HG03442 (cell line): ENCODE results near the gene INPP5K.
"Not testable (repeated sequence)": the region's sequence is repeated elsewhere in the genome, so short reads cannot be mapped to it uniquely, and the experiment has no call there.

ENCODE experiments used
- ATAC-seq: cut with Tn5 transposase; IDR thresholded peaks from one replicate; pipeline ENCODE4 v1.9.1; 2021; ENCODE audit warnings: mild to moderate bottlenecking, moderate library complexity; ENCODE audit not compliant: unreplicated experiment

The INPP5K gene

GRCh38 chr17:1516388-1517161 is at the start of gene INPP5K:
Gene INPP5K (minus strand): TSS chr17:1516612. CDS start chr17:1516499, 113 bp downstream.
- peak; percentile 87 for ATAC-seq

GRCh38 chr17:1565877-1566276 is 49.5 kb upstream of the INPP5K start:
- no peak for ATAC-seq

- ATAC-seq = no peak
Observed at GRCh38 chr17:1563786-1564613, 47.6 kb upstream of the INPP5K start.

GRCh38 chr17:1563471-1563785 is 47.0 kb upstream of the INPP5K start:
- not testable (repeated sequence) for ATAC-seq

- ATAC-seq = peak; percentile 33
Observed at GRCh38 chr17:1562176-1562643, 45.8 kb upstream of the INPP5K start.

GRCh38 chr17:1561420-1562175 is 45.2 kb upstream of the INPP5K start:
- ATAC-seq = no peak

GRCh38 chr17:1560858-1561355 is 44.5 kb upstream of the INPP5K start:
- ATAC-seq = no peak

- no peak for ATAC-seq
Observed at GRCh38 chr17:1560101-1560857, 43.9 kb upstream of the INPP5K start.

GRCh38 chr17:1559047-1560043 is 42.9 kb upstream of the INPP5K start:
- ATAC-seq = no peak

- ATAC-seq = no peak
Observed at GRCh38 chr17:1558401-1558800, 42.0 kb upstream of the INPP5K start.

- no peak for ATAC-seq
Observed at GRCh38 chr17:1557355-1558095, 41.1 kb upstream of the INPP5K start.

GRCh38 chr17:1555651-1556471 is 39.4 kb upstream of the INPP5K start:
- ATAC-seq = no peak

- ATAC-seq = no peak
Observed at GRCh38 chr17:1554751-1555540, 38.5 kb upstream of the INPP5K start.

- ATAC-seq = no peak
Observed at GRCh38 chr17:1553354-1554266, 37.2 kb upstream of the INPP5K start.

GRCh38 chr17:1552932-1553331 is 36.5 kb upstream of the INPP5K start:
- ATAC-seq = no peak

- no peak for ATAC-seq
Observed at GRCh38 chr17:1551741-1552140, 35.3 kb upstream of the INPP5K start.
